GM03348 (cell line): ENCODE measurements around the gene MYH9.
A peak's percentile ranks its signal among the peaks of the same experiment; 100 is the strongest.
"Not testable (repeated sequence)": the region's sequence is repeated elsewhere in the genome, so short reads cannot be mapped to it uniquely, and the experiment has no call there.

Source experiments
- DNase-seq: peaks from one replicate; pipeline ENCODE4 v3.0.0; 2012; ENCODE audit warnings: low spot score

MYH9 gene

GRCh38 chr22:36413022-36413775 lies 25.4 kb upstream of the MYH9 start:
- DNase-seq = no peak

GRCh38 chr22:36411589-36412258 lies 24.0 kb upstream of the MYH9 start:
- DNase-seq = no peak

- no peak for DNase-seq
Measured at GRCh38 chr22:36409911-36410756, 22.4 kb upstream of the MYH9 start.

GRCh38 chr22:36409554-36409910 lies 21.8 kb upstream of the MYH9 start:
- DNase-seq = not testable (repeated sequence)

- no peak for DNase-seq
Measured at GRCh38 chr22:36409056-36409455, 21.3 kb upstream of the MYH9 start.

GRCh38 chr22:36406721-36407120 lies 19.0 kb upstream of the MYH9 start:
- no peak for DNase-seq

GRCh38 chr22:36405671-36406538 lies 18.1 kb upstream of the MYH9 start:
- peak; percentile 51 for DNase-seq

GRCh38 chr22:36405221-36405661 lies 17.5 kb upstream of the MYH9 start:
- no peak for DNase-seq

GRCh38 chr22:36404446-36404845 lies 16.7 kb upstream of the MYH9 start:
- no peak for DNase-seq

GRCh38 chr22:36399472-36399778 lies 11.7 kb upstream of the MYH9 start:
- DNase-seq = no peak

GRCh38 chr22:36398601-36399471 lies 11.1 kb upstream of the MYH9 start:
- DNase-seq = peak; percentile 71

- peak; percentile 76 for DNase-seq
Measured at GRCh38 chr22:36397131-36398093, 9.6 kb upstream of the MYH9 start.

- peak; percentile 41 for DNase-seq
Measured at GRCh38 chr22:36395915-36396314, 8.1 kb upstream of the MYH9 start.

- DNase-seq = no peak
Measured at GRCh38 chr22:36395055-36395849, 7.5 kb upstream of the MYH9 start.

- DNase-seq = no peak
Measured at GRCh38 chr22:36391638-36392037, 3.9 kb upstream of the MYH9 start.

GRCh38 chr22:36389122-36389521 lies 1.4 kb upstream of the MYH9 start:
- DNase-seq = not testable (repeated sequence)

- no peak for DNase-seq
Measured at GRCh38 chr22:36387709-36387958, 133 bp downstream of the MYH9 start.

GRCh38 chr22:36386900-36387708 lies 663 bp downstream of the MYH9 start:
- peak; percentile 61 for DNase-seq
